ENCODE results near the gene EMC10.

The EMC10 gene

DNA sequence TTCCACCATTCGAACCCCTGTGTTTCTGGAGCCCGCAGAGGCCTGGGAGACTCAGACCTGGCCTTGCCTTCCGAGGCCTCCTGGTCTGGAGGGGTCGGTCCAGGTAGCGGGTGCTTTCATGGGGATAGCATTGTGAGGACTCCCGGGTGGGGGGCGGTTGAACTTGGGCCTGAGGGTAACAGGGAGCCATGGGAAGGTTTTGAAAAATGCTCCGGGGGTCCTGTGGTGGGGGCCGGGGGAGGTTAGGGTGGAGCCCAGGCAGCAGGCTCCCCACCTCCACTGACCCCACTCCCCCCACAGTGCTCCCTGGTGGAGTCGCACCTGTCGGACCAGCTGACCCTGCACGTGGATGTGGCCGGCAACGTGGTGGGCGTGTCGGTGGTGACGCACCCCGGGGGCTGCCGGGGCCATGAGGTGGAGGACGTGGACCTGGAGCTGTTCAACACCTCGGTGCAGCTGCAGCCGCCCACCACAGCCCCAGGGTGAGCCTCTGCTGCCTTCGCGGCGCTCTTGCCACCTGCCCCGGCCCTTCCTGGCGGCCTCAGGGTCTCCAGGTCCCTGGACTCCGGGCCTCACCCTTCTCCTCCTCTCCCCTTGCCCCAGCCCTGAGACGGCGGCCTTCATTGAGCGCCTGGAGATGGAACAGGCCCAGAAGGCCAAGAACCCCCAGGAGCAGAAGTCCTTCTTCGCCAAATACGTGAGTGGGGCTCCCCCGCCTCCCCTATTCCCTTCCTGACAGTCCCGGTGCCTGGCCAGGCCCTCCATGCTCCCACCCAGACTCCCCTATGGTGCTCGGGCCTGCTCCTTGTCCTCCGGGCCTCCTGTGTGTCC is 4.2 kb downstream of the EMC10 start:
- TF ChIP-seq, protein P1, sequence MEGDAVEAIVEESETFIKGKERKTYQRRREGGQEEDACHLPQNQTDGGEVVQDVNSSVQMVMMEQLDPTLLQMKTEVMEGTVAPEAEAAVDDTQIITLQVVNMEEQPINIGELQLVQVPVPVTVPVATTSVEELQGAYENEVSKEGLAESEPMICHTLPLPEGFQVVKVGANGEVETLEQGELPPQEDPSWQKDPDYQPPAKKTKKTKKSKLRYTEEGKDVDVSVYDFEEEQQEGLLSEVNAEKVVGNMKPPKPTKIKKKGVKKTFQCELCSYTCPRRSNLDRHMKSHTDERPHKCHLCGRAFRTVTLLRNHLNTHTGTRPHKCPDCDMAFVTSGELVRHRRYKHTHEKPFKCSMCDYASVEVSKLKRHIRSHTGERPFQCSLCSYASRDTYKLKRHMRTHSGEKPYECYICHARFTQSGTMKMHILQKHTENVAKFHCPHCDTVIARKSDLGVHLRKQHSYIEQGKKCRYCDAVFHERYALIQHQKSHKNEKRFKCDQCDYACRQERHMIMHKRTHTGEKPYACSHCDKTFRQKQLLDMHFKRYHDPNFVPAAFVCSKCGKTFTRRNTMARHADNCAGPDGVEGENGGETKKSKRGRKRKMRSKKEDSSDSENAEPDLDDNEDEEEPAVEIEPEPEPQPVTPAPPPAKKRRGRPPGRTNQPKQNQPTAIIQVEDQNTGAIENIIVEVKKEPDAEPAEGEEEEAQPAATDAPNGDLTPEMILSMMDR (conservative IDR thresholded peaks at IDR 0.05) = no peak
- no peak overlapping the region for H3K27ac ChIP-seq

DNA sequence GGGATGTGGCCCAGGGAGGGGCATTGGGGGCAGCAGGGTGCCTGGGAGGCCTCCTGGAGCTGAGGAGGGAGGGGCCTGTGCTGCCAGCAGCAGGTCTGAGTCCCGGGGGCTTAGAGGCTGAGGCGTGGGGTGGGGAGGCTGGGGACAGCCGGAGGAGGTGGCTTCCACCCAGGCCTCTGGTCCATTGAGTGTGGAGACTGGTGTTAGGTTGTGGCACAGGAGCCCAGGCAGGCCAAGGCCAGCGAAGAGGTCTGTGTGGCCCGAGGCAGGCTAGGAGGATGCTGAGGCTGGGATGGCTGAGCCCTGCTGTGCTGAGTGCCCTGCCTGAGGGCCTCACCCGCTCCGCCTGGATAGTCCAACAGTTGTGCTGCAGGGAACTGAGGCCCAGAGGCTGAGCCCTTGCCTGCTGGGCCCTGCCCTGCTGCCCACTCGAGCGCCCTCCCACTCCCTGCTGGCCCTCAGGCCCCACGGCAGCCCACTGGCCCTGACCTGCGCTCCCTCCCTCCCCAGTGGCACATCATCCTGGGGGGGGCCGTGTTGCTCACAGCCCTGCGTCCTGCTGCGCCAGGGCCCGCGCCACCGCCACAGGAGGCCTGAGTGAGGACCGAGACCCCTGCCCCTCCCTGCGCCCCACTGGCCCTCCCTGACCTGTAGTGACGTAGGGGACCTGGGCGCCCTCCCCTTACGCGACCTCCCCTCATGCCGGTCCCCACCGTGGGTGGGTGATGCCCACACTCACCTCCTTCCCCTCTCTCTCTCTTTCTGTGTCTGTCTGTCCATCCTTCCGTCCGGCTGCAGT is 5.2 kb downstream of the EMC10 start:
- H3K27ac ChIP-seq = no peak overlapping the region
- TF ChIP-seq, protein P1 (conservative IDR thresholded peaks at IDR 0.05) = no peak

DNA sequence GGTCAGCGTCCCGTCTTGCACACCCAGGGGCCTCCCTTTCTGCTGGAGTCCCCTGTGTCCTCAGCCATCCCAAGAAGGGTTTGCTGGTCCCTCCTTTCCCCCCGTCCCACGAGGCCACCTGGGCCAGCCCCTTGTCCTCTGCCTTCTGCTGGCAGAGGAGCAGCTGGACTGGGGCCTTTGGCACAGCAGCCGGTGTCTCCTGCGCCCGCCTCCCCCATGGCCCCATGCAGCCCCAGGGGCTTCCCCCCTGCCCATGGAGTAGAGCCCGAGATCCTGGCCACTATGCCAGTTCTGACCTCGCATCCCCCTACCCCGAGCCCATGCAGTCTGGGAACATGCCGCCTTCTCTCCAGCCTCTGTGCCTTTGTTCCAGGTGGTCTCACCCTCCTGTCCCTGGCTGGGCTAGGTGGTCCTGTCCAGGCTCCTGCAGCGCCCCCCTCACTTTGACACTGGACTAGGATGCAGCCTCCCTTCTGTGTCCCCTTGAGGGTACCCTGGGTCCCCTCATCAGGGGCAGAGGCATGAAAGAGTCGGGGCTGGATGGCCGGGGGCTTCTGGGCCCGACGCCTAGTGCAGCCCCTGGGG is 6.1 kb downstream of the EMC10 start:
- no peak overlapping the region for H3K27ac ChIP-seq
- TF ChIP-seq, protein P1 (conservative IDR thresholded peaks at IDR 0.05) = no peak

DNA sequence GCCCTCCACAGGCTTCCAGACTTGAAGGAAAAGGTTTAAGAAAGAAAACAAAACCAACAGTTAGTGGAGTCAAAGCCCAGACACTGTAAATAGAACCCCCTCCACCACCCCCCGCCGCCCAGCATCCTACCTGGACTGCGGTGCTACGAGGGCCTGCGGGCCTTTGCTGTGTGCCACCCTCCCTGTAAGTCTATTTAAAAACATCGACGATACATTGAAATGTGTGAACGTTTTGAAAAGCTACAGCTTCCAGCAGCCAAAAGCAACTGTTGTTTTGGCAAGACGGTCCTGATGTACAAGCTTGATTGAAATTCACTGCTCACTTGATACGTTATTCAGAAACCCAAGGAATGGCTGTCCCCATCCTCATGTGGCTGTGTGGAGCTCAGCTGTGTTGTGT is 6.6 kb downstream of the EMC10 start:
- TF ChIP-seq, protein P1 (conservative IDR thresholded peaks at IDR 0.05) = no peak
- no peak overlapping the region for H3K27ac ChIP-seq

DNA sequence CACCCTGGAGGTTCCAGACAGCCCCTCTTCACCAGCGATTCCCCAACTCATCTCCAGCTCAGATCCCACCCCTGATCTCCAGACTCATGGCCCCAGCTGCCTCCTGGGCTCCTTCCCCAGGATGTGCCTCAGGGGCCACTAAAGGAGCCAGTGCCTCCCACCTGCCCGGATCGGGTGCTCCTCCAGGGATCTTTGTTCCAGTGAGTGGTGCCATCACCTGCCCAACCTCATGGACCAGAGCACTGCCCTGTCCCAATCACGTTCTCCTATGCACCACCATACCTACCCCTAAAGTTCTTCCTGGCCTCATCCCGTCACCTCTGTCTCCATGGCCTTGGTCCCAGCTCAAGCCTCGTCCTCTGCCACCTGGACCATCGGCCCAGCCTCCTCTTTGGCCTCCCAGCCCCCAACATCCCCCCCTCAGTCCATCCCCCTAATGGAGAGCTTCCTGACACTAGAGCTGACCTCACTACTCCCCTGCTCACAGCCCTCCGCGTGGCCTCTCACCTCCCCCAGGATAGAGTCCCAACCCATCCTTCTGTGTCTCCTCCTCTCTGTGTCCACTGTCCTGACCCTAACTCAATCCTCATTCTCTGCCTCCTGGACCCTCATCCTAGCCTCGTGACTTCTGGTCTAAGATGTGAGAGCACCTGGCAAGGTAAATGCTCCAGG is 9.1 kb downstream of the EMC10 start:
- TF ChIP-seq, protein P1 (conservative IDR thresholded peaks at IDR 0.05) = no peak
- H3K27ac ChIP-seq = no peak overlapping the region

DNA sequence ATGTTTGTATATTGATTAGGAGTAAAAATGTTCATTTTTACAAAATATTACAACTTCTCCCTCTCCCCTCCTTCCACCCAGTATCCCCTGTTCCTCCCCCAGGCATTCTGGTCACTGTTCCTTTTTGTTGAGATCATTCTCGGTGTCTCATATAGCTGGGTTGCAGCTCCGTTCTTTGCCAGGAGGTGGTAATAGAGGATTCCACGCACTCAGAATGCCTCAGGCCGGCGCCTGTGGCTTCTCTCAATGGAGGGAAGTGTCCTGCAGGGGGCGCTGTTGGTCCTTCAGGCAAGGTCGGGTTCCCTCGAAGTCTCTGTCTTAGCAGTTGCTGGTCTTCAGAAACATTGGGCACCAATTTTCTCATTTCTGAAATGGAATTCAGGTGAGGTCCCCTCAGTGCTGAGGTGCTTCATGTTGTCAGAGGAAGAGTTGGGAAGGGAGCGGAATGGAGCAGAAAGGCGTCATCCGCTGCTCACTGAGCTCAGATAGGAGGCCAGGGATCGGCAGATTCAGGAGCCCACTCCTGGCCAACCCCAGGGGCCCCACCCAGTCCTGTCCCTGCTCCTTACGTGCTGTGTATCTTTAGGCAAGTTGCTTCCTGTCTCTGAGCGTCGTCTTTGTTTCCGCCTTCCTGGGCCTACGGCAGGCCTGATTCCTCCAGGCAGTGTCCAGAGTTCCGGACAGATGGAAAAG is 10.7 kb downstream of the EMC10 start:
- TF ChIP-seq, protein P1 (conservative IDR thresholded peaks at IDR 0.05) = peak; percentile 64
- H3K27ac ChIP-seq = no peak overlapping the region

Data from VCaP (cell line).